Right lobe of liver (tissue), 4 donors: ENCODE results near the gene GPC6.

Experiments used
- POLR2A ChIP-seq: fragments of 450-650 bp; IDR thresholded peaks from one replicate; pipeline ENCODE4 v1.6.1; 2017; ENCODE audit warnings: antibody characterized with exemption, mild to moderate bottlenecking
- TF ChIP-seq, protein P1 (sequence below), 4 donors: fragments of 200-600 bp in 3 of 4; fragments of 450-650 bp in 1 of 4; IDR thresholded peaks; one replicate each; pipeline versions ENCODE4 v1.5.1 to v1.8.0; 2016 to 2022; ENCODE audit warnings: antibody characterized with exemption in 4 of 4, mild to moderate bottlenecking in 2 of 4
- donor health status: DM: no; HTN: no; CAD: no.
- donor health status: DM: no; HTN: no; CAD: no.
- donor health status: DM: no; HTN: yes; CAD: no.

DNA sequence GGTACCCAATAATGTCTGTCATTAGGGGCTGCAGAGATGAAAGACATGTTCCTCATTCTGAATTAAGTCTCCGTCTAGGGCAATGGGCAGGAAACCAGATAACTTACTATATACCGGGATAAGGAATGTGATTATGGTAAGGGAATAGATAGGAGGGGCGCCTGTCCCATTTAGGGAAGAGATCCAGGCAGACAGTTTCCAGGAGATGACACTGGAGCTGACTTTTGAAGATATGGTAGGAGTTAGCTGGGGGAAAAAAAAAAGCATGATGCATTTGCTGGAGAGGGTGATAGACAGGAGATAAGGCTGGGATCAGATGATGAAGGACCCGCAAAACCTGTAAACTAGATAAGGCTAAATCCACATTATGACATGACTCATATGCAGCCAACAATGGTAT is 912.2 kb downstream of the GPC6 start:
- TF ChIP-seq, protein P1, sequence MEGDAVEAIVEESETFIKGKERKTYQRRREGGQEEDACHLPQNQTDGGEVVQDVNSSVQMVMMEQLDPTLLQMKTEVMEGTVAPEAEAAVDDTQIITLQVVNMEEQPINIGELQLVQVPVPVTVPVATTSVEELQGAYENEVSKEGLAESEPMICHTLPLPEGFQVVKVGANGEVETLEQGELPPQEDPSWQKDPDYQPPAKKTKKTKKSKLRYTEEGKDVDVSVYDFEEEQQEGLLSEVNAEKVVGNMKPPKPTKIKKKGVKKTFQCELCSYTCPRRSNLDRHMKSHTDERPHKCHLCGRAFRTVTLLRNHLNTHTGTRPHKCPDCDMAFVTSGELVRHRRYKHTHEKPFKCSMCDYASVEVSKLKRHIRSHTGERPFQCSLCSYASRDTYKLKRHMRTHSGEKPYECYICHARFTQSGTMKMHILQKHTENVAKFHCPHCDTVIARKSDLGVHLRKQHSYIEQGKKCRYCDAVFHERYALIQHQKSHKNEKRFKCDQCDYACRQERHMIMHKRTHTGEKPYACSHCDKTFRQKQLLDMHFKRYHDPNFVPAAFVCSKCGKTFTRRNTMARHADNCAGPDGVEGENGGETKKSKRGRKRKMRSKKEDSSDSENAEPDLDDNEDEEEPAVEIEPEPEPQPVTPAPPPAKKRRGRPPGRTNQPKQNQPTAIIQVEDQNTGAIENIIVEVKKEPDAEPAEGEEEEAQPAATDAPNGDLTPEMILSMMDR (IDR thresholded peaks at IDR 0.05) = no peak
- no peak for TF ChIP-seq POLR2A
